ENCODE measurements around the gene JAKMIP3. TPM values are rescaled to one million over a fixed set of nuclear protein-coding genes. Genes with fewer than 3 reads are reported as not detected.

Gene JAKMIP3
- total and polyA plus RNA-seq, 10 of the 15 experiments (the other 5 are each of a cell fraction or from before 2014, with no cell fraction given) = 0.01 TPM; not detected in 7

- no peak for TF ChIP-seq MTA3 (IDR thresholded peaks at IDR 0.05; ENCODE audit: borderline replicate concordance, low read length)
- TF ChIP-seq PAX8 (IDR thresholded peaks at IDR 0.05) = no peak
- TF ChIP-seq RUNX3 (IDR thresholded peaks at IDR 0.05; ENCODE audit: low read length) = no peak
- no peak for TF ChIP-seq CBX5 (IDR thresholded peaks at IDR 0.05; ENCODE audit: low read depth)
Observed at GRCh38 chr10:132070724-132071123, 5.0 kb downstream of the JAKMIP3 start (continued).

GRCh38 chr10:132071667-132072066 is 5.9 kb downstream of the JAKMIP3 start:
- CTCF ChIA-PET = no interaction called here
- WGBS (ENCODE audit: insufficient coverage, insufficient replicate concordance, low lambda C conversion rate, missing lambda C conversion rate) = 11% methylated on average over 3 of the region's 3 CpGs
- no TSS peak for BruUV-seq (replicated peaks)
- Histone ChIP-seq H3K27me3 (replicated peaks in 1 of 2; ENCODE audit: control insufficient read depth in 2 of 2, insufficient read depth in 2 of 2, low read length in 1 of 2) (no peaks in the 10 kb centered on the region), H3K4me3 (no peak overlapping the region), H3K4me2 (ENCODE audit: control insufficient read depth, insufficient read depth) (no peak overlapping the region), H2AFZ (ENCODE audit: control insufficient read depth, low read depth, low read length) (no peak overlapping the region), H3K9me3 (replicated peaks; ENCODE audit: control insufficient read depth, insufficient read depth, low read length) (no peaks in the 10 kb centered on the region), H3K36me3 (ENCODE audit: control insufficient read depth in 2 of 2, insufficient read depth in 2 of 2, low read length in 1 of 2) (no peaks in the 10 kb centered on the region), H4K20me1 (ENCODE audit: control insufficient read depth, insufficient read depth) (no peaks in the 10 kb centered on the region), H3K9ac (ENCODE audit: control insufficient read depth, insufficient read depth, low read length) (no peak overlapping the region), H3K79me2 (ENCODE audit: control insufficient read depth, insufficient read depth, low read length) (no peaks in the 10 kb centered on the region), H3K4me1 (ENCODE audit: control insufficient read depth, insufficient read depth, low read length) (no peaks in the 10 kb centered on the region), H3K27ac (ENCODE audit: control insufficient read depth, insufficient read depth) (no peak overlapping the region)
- no peak for FAIRE-seq
- in situ Hi-C loops (cut with MboI) = no loop called here
- SMC1A ChIA-PET (ENCODE audit: uncharacterized antibody, unreplicated experiment) = no interaction called here
- intact Hi-C loops (cut with micrococcal nuclease; ENCODE audit: unreplicated experiment) = no loop called here
- no peak for ATAC-seq
- POLR2A ChIA-PET = no interaction called here
- DNase-seq (ENCODE audit: low read depth, low spot score) = no peak
- RAD21 ChIA-PET (ENCODE audit: unreplicated experiment) = no interaction called here
- no peak for TF ChIP-seq TCF7 (IDR thresholded peaks at IDR 0.05; ENCODE audit: borderline replicate concordance)
- no peak for TF ChIP-seq SREBF2 (IDR thresholded peaks at IDR 0.05; ENCODE audit: low read length)
- TF ChIP-seq ZNF687 (IDR thresholded peaks at IDR 0.05) = no peak
- TF ChIP-seq E2F4 (IDR thresholded peaks at IDR 0.05; ENCODE audit: low read depth, low read length) = no peak
- TF ChIP-seq SUZ12 (IDR thresholded peaks at IDR 0.05; ENCODE audit: unreplicated experiment) = no peak
- no peak for TF ChIP-seq MXI1 (IDR thresholded peaks at IDR 0.05; ENCODE audit: low read depth, low read length)
- no peak for TF ChIP-seq KLF5 (IDR thresholded peaks at IDR 0.05; ENCODE audit: partially characterized antibody)
- no peak for TF ChIP-seq CTCF (IDR thresholded peaks at IDR 0.05 in 2 of 3, conservative IDR thresholded peaks at IDR 0.05 in 1 of 3; ENCODE audit: control insufficient read depth in 2 of 3, extremely low read depth in 1 of 3, insufficient read depth in 1 of 3, low read depth in 3 of 3, low read length in 3 of 3)
- no peak for TF ChIP-seq ATF7 (IDR thresholded peaks at IDR 0.05; ENCODE audit: low read depth)
- no peak for TF ChIP-seq MAX (IDR thresholded peaks at IDR 0.05; ENCODE audit: low read depth, low read length)
- no peak for TF ChIP-seq ZNF24 (IDR thresholded peaks at IDR 0.05)

All from GM12878 (cell line).